ENCODE data around the gene CD81. TPM values are rescaled to one million over a fixed set of nuclear protein-coding genes. Genes with fewer than 3 reads are reported as not detected.

The CD81 gene
- total and polyA plus RNA-seq, 8 donors: 595 to 754 (median 652) TPM

GRCh38 chr11:2410616-2411015, 33.5 kb downstream of the CD81 start:
- Histone ChIP-seq H3K4me1 (no peaks in the 10 kb centered on the region), H3K4me3 (no peak overlapping the region), H3K36me3 (no peaks in the 10 kb centered on the region), H3K27me3 (peaks cover 0 to 28% of the 10 kb centered on the region in 2 donors), H3K9me3 (no peaks in the 10 kb centered on the region), H3K27ac (no peak overlapping the region)
- DNase-seq: no peak
- no peak for ATAC-seq
- intact Hi-C loops (cut with DNase I): loop anchor here in 1 of 2 donors (10.0 kb wide), 1 partner anchor 106 kb away; the partner anchor contains the start of genes C11orf21 and TSPAN32
- no peak for TF ChIP-seq CTCF (IDR thresholded peaks at IDR 0.05)

- intact Hi-C loops (cut with DNase I): loop anchor here in 1 of 2 donors (10.0 kb wide), 1 partner anchor 107 kb away; the partner anchor contains the start of genes C11orf21 and TSPAN32
- Histone ChIP-seq H3K36me3 (no peaks in the 10 kb centered on the region), H3K4me3 (no peak overlapping the region), H3K4me1 (no peaks in the 10 kb centered on the region), H3K9me3 (no peaks in the 10 kb centered on the region), H3K27ac (no peak overlapping the region), H3K27me3 (peaks cover 0 to 28% of the 10 kb centered on the region in 2 donors)
- no peak for TF ChIP-seq CTCF (IDR thresholded peaks at IDR 0.05)
- ATAC-seq (no peak), DNase-seq (no peak)
Measured at GRCh38 chr11:2411446-2412305, 34.6 kb downstream of the CD81 start.

GRCh38 chr11:2412323-2412722, 35.2 kb downstream of the CD81 start:
- Histone ChIP-seq H3K36me3 (no peaks in the 10 kb centered on the region), H3K9me3 (no peaks in the 10 kb centered on the region), H3K27ac (no peak overlapping the region), H3K27me3 (peaks cover 0 to 28% of the 10 kb centered on the region in 2 donors), H3K4me3 (no peak overlapping the region), H3K4me1 (no peaks in the 10 kb centered on the region)
- no peak for ATAC-seq
- no peak for DNase-seq
- TF ChIP-seq CTCF (IDR thresholded peaks at IDR 0.05): no peak
- intact Hi-C loops (cut with DNase I): loop anchor here in 1 of 2 donors (10.0 kb wide), 1 partner anchor 108 kb away; the partner anchor contains the start of genes C11orf21 and TSPAN32

- H3K27ac ChIP-seq: no peak overlapping the region
- no peak overlapping the region for H3K4me3 ChIP-seq
- DNase-seq (peak in 1 of 4 donors; percentile 80), ATAC-seq (no peak)
- no peaks in the 10 kb centered on the region for H3K4me1 ChIP-seq
- peaks cover 0 to 28% of the 10 kb centered on the region in 2 donors for H3K27me3 ChIP-seq
- no peaks in the 10 kb centered on the region for H3K9me3 ChIP-seq
- intact Hi-C loops (cut with DNase I): loop anchor here in 1 of 2 donors (10.0 kb wide), 1 partner anchor 109 kb away; the partner anchor contains the start of genes C11orf21 and TSPAN32
- TF ChIP-seq CTCF (IDR thresholded peaks at IDR 0.05): no peak
- H3K36me3 ChIP-seq: no peaks in the 10 kb centered on the region
Measured at GRCh38 chr11:2413742-2414579, 36.9 kb downstream of the CD81 start.
